Adrenal gland (tissue), 19 donors: Measurements from ENCODE around the gene OR6C65. TPM values are rescaled to one million over a fixed set of nuclear protein-coding genes. Genes with fewer than 3 reads are reported as not detected.
"Not testable (repeated sequence)": the region's sequence is repeated elsewhere in the genome, so short reads cannot be mapped to it uniquely, and the experiment has no call there.

ENCODE experiments used
- DNase-seq, 7 donors: peaks; one replicate each; pipeline ENCODE4 v3.0.0-alpha.2; 2019 to 2020
- H3K27ac ChIP-seq, 5 donors: fragments of 200-600 bp; sonication (generic) in 4 of 5; 1 replicate in 3 of 5; 2 replicates in 2 of 5; pipeline versions ENCODE4 v1.5.1 to v1.8.0; 2016 to 2020; ENCODE audit warnings: mild to moderate bottlenecking in 1 of 5
- H3K27me3 ChIP-seq: fragments of 200-600 bp; 2 replicates; pipeline ENCODE4 v1.8.0; 2021
- H3K36me3 ChIP-seq, 2 donors: fragments of 200-600 bp; replicated peaks in 1 of 2; 1 replicate in 1 of 2; 2 replicates in 1 of 2; pipeline versions ENCODE4 v1.5.1 to v1.8.0; 2018 to 2022
- H3K4me1 ChIP-seq, 2 donors: fragments of 200-600 bp; replicated peaks in 1 of 2; 1 replicate in 1 of 2; 2 replicates in 1 of 2; pipeline versions ENCODE4 v1.5.1 to v1.8.0; 2018 to 2021
- H3K4me3 ChIP-seq, 4 donors: fragments of 200-600 bp; sonication (generic) in 3 of 4; one replicate each; pipeline ENCODE4 v1.5.1; 2016 to 2018
- H3K9me3 ChIP-seq, 3 donors: fragments of 200-600 bp; sonication (generic) in 1 of 3; replicated peaks in 1 of 3; 1 replicate in 2 of 3; 2 replicates in 1 of 3; pipeline versions ENCODE4 v1.5.1 to v1.8.0; 2016 to 2021
- CTCF ChIP-seq, 6 experiments: fragments of 450-650 bp in 4 of 6; fragments of 200-600 bp in 2 of 6; sonication (generic) in 1 of 6; IDR thresholded peaks; 1 replicate in 5 of 6; 2 replicates in 1 of 6; pipeline versions ENCODE4 v1.5.1 to v1.8.0; 2016 to 2021; ENCODE audit warnings: antibody characterized with exemption in 6 of 6, mild to moderate bottlenecking in 2 of 6, moderate library complexity in 1 of 6
- POLR2A ChIP-seq, 2 donors: fragments of 450-650 bp; IDR thresholded peaks; one replicate each; pipeline ENCODE4 v1.6.1; 2017; ENCODE audit warnings: antibody characterized with exemption in 2 of 2, mild to moderate bottlenecking in 2 of 2, moderate library complexity in 1 of 2
- WGBS, 4 donors: extraction: QIAGEN DNeasy Blood & Tissue Kit in 2 of 4; methylation state at CpG; one replicate each; pipeline versions ENCODE4 v1.1.5 to v1.1.7; 2013 to 2017; 5-methylcytosine and 5-hydroxymethylcytosine counted together
- intact Hi-C, 2 donors: fragments of 100-400 bp; cut with DNase I; formaldehyde crosslinking; loops; one replicate each; pipeline versions ENCODE4 v1.14.1 to v1.15.0; 2022 to 2023
- long read RNA-seq, 10 donors: library from polyadenylated mRNA in 3 of 10; unstranded in 2 of 10; stranded (forward) in 1 of 10; transcript quantifications; one replicate each; pipeline ENCODE4 v2.0.0 and lab custom pipeline, GENCODE V29; 2021 to 2026
- polyA plus RNA-seq, 3 donors: library from polyadenylated mRNA; stranded (reverse); fragments of 200-250 nt in 2 of 3; fragments of 350-450 nt in 1 of 3; fragmentation: Illumina TruSeq in 1 of 3; extraction: RNeasy Lipid Tissue Mini Kit (QIAGEN cat#74804) in 1 of 3; gene quantifications; one replicate each; pipeline ENCODE4 v1.2.3, GENCODE V29; 2013 to 2014
- total RNA-seq, 9 donors: library from RNA; depleted of rRNA in 4 of 9; stranded (reverse); fragments of >200 nt in 4 of 9; fragments of 120-200 nt in 1 of 9; fragmentation: NEBNext Ultra II Directional in 1 of 9; extraction: Animal tissue kit (Norgen Biotek cat#: 25700) in 1 of 9; gene quantifications; one replicate each; pipeline versions ENCODE4 v1.1.0 to v1.2.4, GENCODE V29; 2013 to 2023
- donor health status: healthy with polysubstance abuse.
- donor health status: Bipolar disorder and iron deficiency.
- donor health status: DM: yes; HTN: yes; CAD: no.
- donor health status: DM: no; HTN: no; CAD: no.
- donor health status: DM: no; HTN: no; CAD: no.
- donor health status: DM: yes; HTN: yes; CAD: no.

The OR6C65 gene
- total RNA-seq = not detected
- not detected for polyA plus RNA-seq
- long read RNA-seq, donor 1 = 0 reads
- long read RNA-seq, donor 2 = 0 reads
- long read RNA-seq, donor 3 = 0 reads
- long read RNA-seq, donor 4 = 0 reads
- long read RNA-seq, donor 5 = 0 reads
- long read RNA-seq, donor 6 = 0 reads
- long read RNA-seq, donor 7 = 0 reads
- long read RNA-seq, donor 8 = 0 reads
- long read RNA-seq, donor 9 = 0 reads
- long read RNA-seq, donor 10, partial matches to known transcripts = 0 of 1 reads
- long read RNA-seq, donor 10, other reads (novel, unspliced or antisense) = 0 of 1 reads

GRCh38 chr12:55400229-55400628, at the start of gene OR6C65:
Gene OR6C65 (plus strand): TSS chr12:55400529. CDS start chr12:55400529, 0 bp downstream.
- TF ChIP-seq CTCF (IDR thresholded peaks at IDR 0.05) (no peak), POLR2A (IDR thresholded peaks at IDR 0.05) (no peak)
- no peaks in the 10 kb centered on the region for H3K27me3 ChIP-seq
- H3K27ac ChIP-seq = no peak within 1 kb of the TSS
- H3K4me1 ChIP-seq = no peaks in the 10 kb centered on the region
- WGBS, 4 donors = 74 to 83% (median 80%) methylated on average over 1 of the region's 1 CpG
- H3K9me3 ChIP-seq = no peaks in the 10 kb centered on the region
- no peak for DNase-seq
- H3K36me3 ChIP-seq = no peaks in the 10 kb centered on the region
- intact Hi-C loops = no loop called here
- no peak within 1 kb of the TSS for H3K4me3 ChIP-seq

- 56 to 87% (median 73%) methylated on average over 4 of the region's 4 CpGs for WGBS, 4 donors
- H3K4me3 ChIP-seq, H3K27me3 ChIP-seq, H3K27ac ChIP-seq, intact Hi-C loops, DNase-seq, H3K9me3 ChIP-seq, H3K4me1 ChIP-seq, H3K36me3 ChIP-seq: not testable (repeated sequence)
Measured at GRCh38 chr12:55355338-55355737, 45.0 kb upstream of the OR6C65 start.

- no peak for DNase-seq
- TF ChIP-seq CTCF (IDR thresholded peaks at IDR 0.05) (no peak), POLR2A (IDR thresholded peaks at IDR 0.05) (no peak)
- Histone ChIP-seq H3K27ac (no peak within 1 kb of the TSS), H3K9me3 (no peaks in the 10 kb centered on the region), H3K4me1 (no peaks in the 10 kb centered on the region), H3K4me3 (no peak within 1 kb of the TSS), H3K27me3 (no peaks in the 10 kb centered on the region), H3K36me3 (no peaks in the 10 kb centered on the region)
- intact Hi-C loops = no loop called here
- WGBS, 4 donors = 83 to 88% (median 84%) methylated on average over 4 of the region's 4 CpGs
Measured at GRCh38 chr12:55362675-55363074, 37.7 kb upstream of the OR6C65 start, which contains the start of gene OR6C75. Gene OR6C75 (plus strand): TSS chr12:55362975. CDS start chr12:55365111, 2,136 bp downstream.

DNA sequence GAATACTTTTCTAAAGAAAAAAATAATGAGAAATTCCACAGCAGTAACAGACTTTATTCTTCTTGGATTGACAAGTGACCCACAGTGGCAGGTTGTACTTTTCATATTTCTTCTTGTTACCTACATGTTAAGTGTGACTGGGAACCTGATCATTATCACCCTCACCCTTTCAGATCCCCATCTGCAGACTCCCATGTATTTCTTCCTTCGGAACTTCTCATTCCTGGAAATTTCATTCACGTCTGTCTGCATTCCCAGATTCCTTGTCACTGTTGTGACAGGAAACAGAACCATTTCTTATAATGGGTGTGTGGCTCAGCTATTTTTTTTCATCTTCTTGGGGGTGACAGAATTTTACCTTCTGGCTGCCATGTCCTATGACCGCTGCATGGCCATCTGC, 35.2 kb upstream of the OR6C65 start:
- no peaks in the 10 kb centered on the region for H3K27me3 ChIP-seq
- WGBS, 4 donors = 59 to 80% (median 77%) methylated on average over 3 of the region's 3 CpGs
- DNase-seq = no peak
- H3K9me3 ChIP-seq = no peaks in the 10 kb centered on the region
- intact Hi-C loops = no loop called here
- no peaks in the 10 kb centered on the region for H3K36me3 ChIP-seq
- no peak overlapping the region for H3K27ac ChIP-seq
- H3K4me1 ChIP-seq = no peaks in the 10 kb centered on the region
- TF ChIP-seq POLR2A (IDR thresholded peaks at IDR 0.05) (no peak), CTCF (IDR thresholded peaks at IDR 0.05) (no peak)
- no peak overlapping the region for H3K4me3 ChIP-seq

DNA sequence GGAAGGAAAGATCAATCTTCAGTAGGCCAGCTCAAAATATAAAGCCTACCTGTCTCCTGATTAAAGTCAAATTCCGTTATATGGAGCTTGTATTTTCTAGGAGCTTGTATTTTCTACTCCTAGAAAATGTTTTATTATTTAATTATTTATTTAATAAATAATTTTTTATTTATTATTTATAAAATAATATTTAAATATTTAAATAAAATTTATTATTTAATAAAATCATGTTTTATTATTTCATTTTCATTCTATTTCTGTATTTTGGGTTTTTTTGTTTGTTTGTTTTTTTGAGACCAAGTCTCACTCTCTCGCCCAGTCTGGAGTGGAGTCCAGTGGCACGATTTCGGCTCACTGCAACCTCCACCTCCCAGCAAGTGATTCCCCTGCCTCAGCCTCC, 27.8 kb upstream of the OR6C65 start:
- 69 to 82% (median 71%) methylated on average over 4 of the region's 4 CpGs for WGBS, 4 donors
- Histone ChIP-seq H3K27ac (no peak overlapping the region), H3K27me3 (no peaks in the 10 kb centered on the region), H3K36me3 (no peaks in the 10 kb centered on the region), H3K4me1 (no peaks in the 10 kb centered on the region), H3K9me3 (no peaks in the 10 kb centered on the region), H3K4me3 (no peak overlapping the region)
- no peak for TF ChIP-seq CTCF (IDR thresholded peaks at IDR 0.05)
- no peak for TF ChIP-seq POLR2A (IDR thresholded peaks at IDR 0.05)
- DNase-seq = no peak
- intact Hi-C loops = no loop called here
